ENCODE results near the gene SF3A2.
A peak's percentile ranks its signal among the peaks of the same experiment; 100 is the strongest.

SF3A2 gene

DNA sequence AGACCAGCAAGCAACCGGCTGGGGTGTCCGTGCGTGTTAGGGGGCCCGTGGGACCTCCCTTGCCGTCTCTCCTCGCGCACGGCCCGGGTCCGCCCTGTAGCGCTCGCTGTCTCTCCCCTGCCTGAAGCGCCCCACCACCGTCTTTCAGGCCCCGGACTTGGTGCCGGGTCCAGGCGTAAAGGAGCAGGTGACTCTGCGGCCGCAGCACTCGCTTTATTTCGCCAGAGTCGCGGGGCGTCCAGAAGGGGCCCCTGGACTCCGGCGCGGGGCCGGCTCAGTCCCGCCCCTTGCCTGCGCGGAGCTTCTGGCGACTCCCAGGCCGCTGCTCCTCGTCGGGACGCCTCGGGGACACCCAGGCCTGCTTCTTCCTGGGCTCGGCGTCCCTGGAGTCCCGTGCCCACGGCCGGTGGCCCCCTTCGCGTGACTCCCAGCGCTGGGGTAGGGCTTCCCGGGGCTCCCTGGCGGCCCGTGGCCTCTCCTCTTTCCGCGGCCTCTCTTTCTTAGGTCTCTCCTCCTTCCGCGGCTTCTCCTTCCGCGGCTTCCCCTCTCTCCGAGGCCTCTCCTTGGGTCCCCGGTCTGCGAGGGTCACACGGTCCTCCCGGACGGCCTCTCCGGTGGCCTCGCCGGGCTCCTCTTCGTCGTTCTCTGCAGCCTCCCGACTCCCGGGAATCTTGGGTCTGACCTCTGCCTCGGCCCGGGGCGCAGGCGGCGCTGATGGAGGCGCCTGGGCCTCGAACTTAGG, 15.6 kb downstream of the SF3A2 start:
- DNase-seq (ENCODE audit: low spot score), result no peak

DNA sequence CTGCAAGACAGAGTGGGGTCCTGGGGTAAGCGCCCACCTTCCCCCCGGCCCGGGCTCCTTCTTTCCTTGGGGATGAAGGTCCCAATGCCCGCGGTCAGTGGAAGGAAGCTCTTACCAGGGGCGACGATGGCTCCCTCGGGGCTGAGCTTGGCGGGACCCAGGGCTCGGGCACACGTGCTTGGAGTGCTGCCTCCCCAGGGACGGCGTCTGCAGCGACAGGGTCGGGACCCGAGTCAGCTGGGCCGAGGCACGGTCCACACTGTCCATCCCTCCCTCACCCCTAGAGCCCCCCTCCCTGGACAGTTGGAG, 16.1 kb downstream of the SF3A2 start:
- no peak for DNase-seq (ENCODE audit: low spot score)

DNA sequence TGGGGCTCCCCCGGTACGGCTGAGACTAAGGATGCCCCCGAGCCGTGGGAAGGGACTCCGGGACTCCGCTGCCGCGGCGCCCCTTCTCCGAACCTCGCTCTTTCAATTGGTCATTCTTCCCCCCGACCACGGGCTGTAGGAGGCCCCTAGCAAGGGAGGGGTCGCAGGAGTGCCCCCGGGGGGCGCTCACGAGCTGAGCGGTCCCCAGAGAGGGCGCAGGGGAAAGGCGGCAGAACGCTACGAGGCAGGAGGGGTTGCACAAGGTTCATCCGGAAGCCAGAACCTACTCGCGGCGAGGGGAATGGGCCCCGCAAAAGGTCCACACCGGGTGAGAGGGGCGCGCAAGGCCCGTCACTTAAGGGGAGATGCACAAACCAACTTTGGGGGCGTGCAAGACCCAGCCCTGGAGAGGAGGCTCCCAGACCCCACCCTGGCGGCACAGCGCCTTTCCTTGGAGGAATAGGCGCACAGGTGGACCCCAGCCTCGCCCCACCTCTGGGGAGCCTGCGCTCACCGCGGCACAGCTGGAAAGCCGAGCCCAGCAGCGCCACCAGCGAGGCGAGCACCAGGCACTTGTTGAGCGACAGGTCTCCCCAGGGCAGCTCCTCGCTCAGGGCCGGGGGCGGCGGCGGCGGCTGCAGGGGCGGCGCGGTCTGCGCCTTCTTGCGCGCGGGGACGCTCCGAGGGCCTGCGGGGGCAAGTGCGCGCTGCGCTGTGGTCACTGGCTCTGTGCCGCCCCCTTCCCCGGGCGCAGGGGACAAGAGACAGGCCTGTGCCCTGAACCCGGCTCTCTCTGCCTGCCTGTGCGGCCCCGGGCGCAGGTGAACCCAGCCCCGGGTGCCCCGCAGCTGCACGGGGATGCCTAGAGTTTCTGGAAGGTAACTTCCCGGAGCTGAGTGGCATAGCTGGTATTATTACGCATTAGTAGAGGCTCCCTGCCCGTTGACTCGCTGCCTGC, 16.8 kb downstream of the SF3A2 start:
- DNase-seq (ENCODE audit: low spot score), result no peak

- no peak for DNase-seq (ENCODE audit: low spot score)
These were observed 17.6 kb downstream of the SF3A2 start for GRCh38 chr19:2254064-2254872.

GRCh38 chr19:2255112-2255845, 18.7 kb downstream of the SF3A2 start:
- DNase-seq (ENCODE audit: low spot score), result peak; percentile 45

DNA sequence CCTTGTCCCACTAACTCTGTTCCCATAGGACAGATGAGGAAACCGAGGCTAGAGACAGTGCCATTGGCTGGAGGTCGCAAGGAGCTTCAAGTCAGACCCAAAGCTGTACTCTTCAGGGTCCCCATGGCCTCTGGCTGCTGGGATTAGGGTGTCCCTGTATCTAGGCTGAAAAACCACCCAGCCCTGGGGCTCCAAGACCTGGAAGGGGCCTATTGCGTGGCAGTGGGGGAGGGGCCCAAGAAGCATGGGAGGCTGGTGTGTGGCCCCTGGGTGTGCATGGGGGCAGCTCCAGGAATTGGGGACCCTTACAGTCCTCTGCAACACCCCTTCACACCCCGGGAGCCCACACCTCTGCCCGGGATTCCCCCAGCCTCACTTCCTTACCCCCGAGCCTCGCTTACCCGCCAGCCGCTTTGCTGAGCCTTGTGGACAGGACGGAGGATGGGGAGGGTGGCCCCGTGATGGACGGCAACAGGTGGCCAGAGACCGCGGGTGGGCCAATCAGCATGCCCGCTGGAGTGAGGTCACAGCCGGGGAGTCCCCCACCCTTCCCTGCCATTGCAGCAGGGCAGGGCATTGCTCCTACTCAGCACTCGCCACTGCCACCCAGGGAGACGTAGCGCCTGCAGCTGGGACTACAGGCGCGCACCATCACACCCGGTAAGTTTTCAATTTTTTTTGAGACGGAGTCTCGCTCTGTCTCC, 19.5 kb downstream of the SF3A2 start, which contains the start of gene JSRP1:
JSRP1 (minus strand) TSS at position 436 of the 704 bp plus-strand sequence. CDS start 1,103 bp downstream, outside the sequence.
- DNase-seq (ENCODE audit: low spot score), result peak; percentile 79

GRCh38 chr19:2259336-2259735, 22.7 kb downstream of the SF3A2 start:
- DNase-seq (ENCODE audit: low spot score), result no peak

DNA sequence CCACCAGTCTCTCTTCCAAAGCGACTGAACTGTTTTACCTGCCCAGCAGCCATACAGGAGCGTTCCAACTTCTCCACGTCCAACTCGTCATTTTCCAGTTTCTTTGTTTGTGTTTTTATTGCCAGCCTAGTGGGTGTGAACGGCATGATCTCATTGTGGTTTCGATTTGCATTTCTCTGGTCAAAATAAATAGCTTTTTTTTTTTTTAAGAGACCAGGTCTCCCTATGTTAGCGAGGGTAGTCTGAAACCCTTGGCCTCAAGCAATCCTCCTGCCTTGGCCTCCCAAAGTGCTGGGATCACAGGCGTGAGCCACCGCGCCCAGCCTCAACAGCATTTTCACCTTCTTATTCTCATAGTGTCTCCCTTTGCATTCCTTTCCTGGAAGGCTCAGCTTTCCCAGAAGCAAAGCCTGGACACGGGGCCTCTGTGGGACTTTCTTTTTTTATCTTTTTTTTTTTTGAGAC, 23.7 kb downstream of the SF3A2 start:
- no peak for DNase-seq (ENCODE audit: low spot score)

- no peak for DNase-seq (ENCODE audit: low spot score)
These were observed 25.0 kb downstream of the SF3A2 start for GRCh38 chr19:2261438-2262172.

DNA sequence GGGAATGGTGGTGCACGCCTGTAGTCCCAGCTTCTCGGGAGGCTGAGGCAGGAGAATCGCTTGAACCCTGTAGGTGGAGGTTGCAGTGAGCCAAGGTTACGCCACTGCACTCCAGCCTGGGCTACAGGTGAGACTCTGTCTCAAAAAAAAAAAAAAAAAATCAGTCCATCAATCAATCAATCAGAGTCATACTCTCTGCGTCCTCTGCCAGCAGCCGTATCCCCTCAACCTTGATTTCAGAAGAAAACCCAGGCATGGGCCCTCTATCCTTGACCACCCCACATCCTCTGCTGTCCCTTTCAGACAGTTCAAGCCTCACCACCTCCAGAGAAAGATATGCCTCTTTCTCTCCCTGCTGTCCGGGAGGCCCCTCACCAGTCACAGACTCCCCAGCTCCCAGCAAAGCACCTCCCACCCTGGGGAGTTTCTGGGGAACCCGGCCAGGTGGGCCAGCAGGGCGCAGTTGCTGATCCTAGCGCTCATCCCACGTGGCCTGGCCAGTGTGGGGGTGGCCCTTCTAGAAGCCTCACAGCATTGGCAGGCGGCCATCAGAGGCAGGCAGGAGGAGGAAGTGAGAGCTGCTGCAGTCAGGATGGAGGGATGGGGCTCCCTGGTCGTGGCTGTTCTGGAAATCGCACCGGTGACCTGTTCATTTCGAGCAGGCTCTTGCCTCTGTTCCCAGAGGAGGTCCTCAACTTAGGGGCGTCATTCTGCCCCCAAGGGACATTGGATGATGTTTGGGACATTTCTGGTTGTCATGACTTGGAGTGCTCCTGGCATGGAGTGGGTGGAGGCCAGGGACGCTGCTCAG, 29.8 kb downstream of the SF3A2 start:
- DNase-seq (ENCODE audit: low spot score), result no peak

GRCh38 chr19:2268480-2268830, 31.8 kb downstream of the SF3A2 start:
- DNase-seq (ENCODE audit: low spot score), result no peak

GRCh38 chr19:2268861-2269243, 32.2 kb downstream of the SF3A2 start:
- no peak for DNase-seq (ENCODE audit: low spot score)

GRCh38 chr19:2269244-2270156, 32.9 kb downstream of the SF3A2 start:
- peak; percentile 92 for DNase-seq (ENCODE audit: low spot score)

DNA sequence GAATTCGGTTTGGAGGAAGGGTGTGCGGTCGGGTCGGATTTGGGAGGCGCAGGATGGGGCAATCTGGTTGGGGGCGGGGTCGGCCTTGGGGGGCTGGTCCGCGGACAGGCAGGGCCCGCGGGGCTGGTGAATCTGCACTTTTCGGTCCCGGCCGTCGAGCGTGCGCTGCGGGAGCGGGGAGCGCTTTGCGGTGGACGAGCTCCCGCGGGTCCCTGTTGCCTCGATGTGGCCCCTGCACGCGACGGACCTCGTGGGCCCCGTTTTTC, 33.5 kb downstream of the SF3A2 start:
- no peak for DNase-seq (ENCODE audit: low spot score)

GRCh38 chr19:2270423-2271233, 34.0 kb downstream of the SF3A2 start:
- no peak for DNase-seq (ENCODE audit: low spot score)

GRCh38 chr19:2271234-2272103, 34.8 kb downstream of the SF3A2 start:
- DNase-seq (ENCODE audit: low spot score), result no peak

All from SK-N-DZ (cell line).